ENCODE data around the gene CXCL10.
"Not testable (repeated sequence)": the region's sequence is repeated elsewhere in the genome, so short reads cannot be mapped to it uniquely, and the experiment has no call there.

CXCL10 gene

GRCh38 chr4:76023389-76023788 lies at the start of gene CXCL10:
Gene CXCL10 (minus strand): TSS chr4:76023497. CDS start chr4:76023431, 66 bp downstream.
- no peak for DNase-seq

GRCh38 chr4:76072760-76073159 lies 49.5 kb upstream of the CXCL10 start:
- no peak for DNase-seq

GRCh38 chr4:76067652-76068286 lies 44.5 kb upstream of the CXCL10 start:
- DNase-seq: peak; percentile 57

- DNase-seq: no peak
Measured at GRCh38 chr4:76066546-76066945, 43.2 kb upstream of the CXCL10 start.

- DNase-seq: no peak
Measured at GRCh38 chr4:76061982-76062381, 38.7 kb upstream of the CXCL10 start.

GRCh38 chr4:76061421-76061820 lies 38.1 kb upstream of the CXCL10 start:
- DNase-seq: no peak

- no peak for DNase-seq
Measured at GRCh38 chr4:76060506-76060905, 37.2 kb upstream of the CXCL10 start.

- DNase-seq: no peak
Measured at GRCh38 chr4:76059750-76060149, 36.5 kb upstream of the CXCL10 start.

- DNase-seq: no peak
Measured at GRCh38 chr4:76058888-76059426, 35.7 kb upstream of the CXCL10 start.

GRCh38 chr4:76058302-76058701 lies 35.0 kb upstream of the CXCL10 start:
- DNase-seq: no peak

GRCh38 chr4:76055421-76055820 lies 32.1 kb upstream of the CXCL10 start:
- DNase-seq: no peak

- no peak for DNase-seq
Measured at GRCh38 chr4:76055016-76055415, 31.7 kb upstream of the CXCL10 start.

GRCh38 chr4:76053730-76054129 lies 30.4 kb upstream of the CXCL10 start:
- no peak for DNase-seq

GRCh38 chr4:76050560-76051050 lies 27.3 kb upstream of the CXCL10 start:
- DNase-seq: not testable (repeated sequence)

GRCh38 chr4:76049860-76050416 lies 26.6 kb upstream of the CXCL10 start:
- DNase-seq: not testable (repeated sequence)

GRCh38 chr4:76044686-76045085 lies 21.4 kb upstream of the CXCL10 start:
- DNase-seq: not testable (repeated sequence)

GRCh38 chr4:76043306-76043705 lies 20.0 kb upstream of the CXCL10 start:
- DNase-seq: not testable (repeated sequence)

- DNase-seq: not testable (repeated sequence)
Measured at GRCh38 chr4:76042241-76042998, 19.1 kb upstream of the CXCL10 start.

- no peak for DNase-seq
Measured at GRCh38 chr4:76036855-76037254, 13.6 kb upstream of the CXCL10 start.

- no peak for DNase-seq
Measured at GRCh38 chr4:76035799-76036380, 12.6 kb upstream of the CXCL10 start, which contains the start of gene CXCL11. Gene CXCL11 (minus strand): TSS chr4:76036070. CDS start chr4:76035987, 83 bp downstream.

GRCh38 chr4:76035141-76035540 lies 11.8 kb upstream of the CXCL10 start:
- no peak for DNase-seq

GRCh38 chr4:76029300-76029699 lies 6.0 kb upstream of the CXCL10 start:
- DNase-seq: no peak

- DNase-seq: no peak
Measured at GRCh38 chr4:76028350-76028765, 5.1 kb upstream of the CXCL10 start.
